ENCODE results near the gene TMEM63C.

TMEM63C gene

GRCh38 chr14:77181603-77182437 is at the start of gene TMEM63C:
TSS of gene TMEM63C (plus strand) at chr14:77181798. CDS start at chr14:77218814, 37,016 bp downstream.
- in situ Hi-C loops (cut with HindIII; ENCODE audit: low sequenced_read_pairs): no loop called here

- in situ Hi-C loops (cut with HindIII; ENCODE audit: low sequenced_read_pairs): no loop called here
Observed at GRCh38 chr14:77131871-77132486, 49.6 kb upstream of the TMEM63C start.

- in situ Hi-C loops (cut with HindIII; ENCODE audit: low sequenced_read_pairs): no loop called here
Observed at GRCh38 chr14:77133720-77134338, 47.8 kb upstream of the TMEM63C start.

- in situ Hi-C loops (cut with HindIII; ENCODE audit: low sequenced_read_pairs): no loop called here
Observed at GRCh38 chr14:77139022-77139421, 42.6 kb upstream of the TMEM63C start.

- in situ Hi-C loops (cut with HindIII; ENCODE audit: low sequenced_read_pairs): no loop called here
Observed at GRCh38 chr14:77139540-77140358, 41.8 kb upstream of the TMEM63C start.

- in situ Hi-C loops (cut with HindIII; ENCODE audit: low sequenced_read_pairs): no loop called here
Observed at GRCh38 chr14:77140359-77141213, 41.0 kb upstream of the TMEM63C start.

- in situ Hi-C loops (cut with HindIII; ENCODE audit: low sequenced_read_pairs): no loop called here
Observed at GRCh38 chr14:77141214-77142004, 40.2 kb upstream of the TMEM63C start, which contains the start of gene ZDHHC22. TSS of gene ZDHHC22 (minus strand) at chr14:77141791. CDS start at chr14:77139738, 2,053 bp downstream.

- in situ Hi-C loops (cut with HindIII; ENCODE audit: low sequenced_read_pairs): no loop called here
Observed at GRCh38 chr14:77142005-77142800, 39.4 kb upstream of the TMEM63C start.

GRCh38 chr14:77143071-77143470 is 38.5 kb upstream of the TMEM63C start:
- in situ Hi-C loops (cut with HindIII; ENCODE audit: low sequenced_read_pairs): no loop called here

GRCh38 chr14:77144412-77145115 is 37.0 kb upstream of the TMEM63C start:
- in situ Hi-C loops (cut with HindIII; ENCODE audit: low sequenced_read_pairs): no loop called here

- in situ Hi-C loops (cut with HindIII; ENCODE audit: low sequenced_read_pairs): no loop called here
Observed at GRCh38 chr14:77145975-77146740, 35.4 kb upstream of the TMEM63C start.

GRCh38 chr14:77148510-77149231 is 32.9 kb upstream of the TMEM63C start:
- in situ Hi-C loops (cut with HindIII; ENCODE audit: low sequenced_read_pairs): no loop called here

GRCh38 chr14:77151245-77151644 is 30.4 kb upstream of the TMEM63C start:
- in situ Hi-C loops (cut with HindIII; ENCODE audit: low sequenced_read_pairs): no loop called here

GRCh38 chr14:77151918-77152588 is 29.5 kb upstream of the TMEM63C start:
- in situ Hi-C loops (cut with HindIII; ENCODE audit: low sequenced_read_pairs): no loop called here

GRCh38 chr14:77153802-77154201 is 27.8 kb upstream of the TMEM63C start:
- in situ Hi-C loops (cut with HindIII; ENCODE audit: low sequenced_read_pairs): no loop called here

GRCh38 chr14:77154421-77154820 is 27.2 kb upstream of the TMEM63C start:
- in situ Hi-C loops (cut with HindIII; ENCODE audit: low sequenced_read_pairs): no loop called here
